ENCODE measurements around the gene TRIM67.

DNA sequence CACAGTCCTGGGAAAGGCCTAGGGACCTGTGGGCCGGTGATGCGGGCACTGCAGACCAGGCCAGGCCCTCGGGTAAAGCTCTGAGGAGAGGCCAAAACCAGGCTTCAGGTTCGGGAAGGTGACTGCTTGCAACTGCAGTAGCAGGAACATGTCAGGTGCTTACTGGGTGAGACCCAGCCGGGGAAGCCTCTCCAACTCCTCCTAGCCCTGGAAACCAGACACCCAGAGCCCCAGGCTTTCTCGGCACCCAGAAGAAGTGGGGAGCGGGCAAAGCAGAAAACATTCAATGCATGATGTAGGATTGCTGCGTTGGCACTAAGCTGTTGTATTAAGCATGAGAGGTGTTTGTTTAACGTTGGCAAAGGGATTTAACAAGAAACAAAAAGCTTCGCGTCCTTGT lies 58.9 kb downstream of the TRIM67 start:
- TF ChIP-seq CTCF (IDR thresholded peaks at IDR 0.05) (no peak), POLR2A (IDR thresholded peaks at IDR 0.05) (no peak)
